ENCODE measurements around the gene USP13. TPM values are rescaled to one million over a fixed set of nuclear protein-coding genes. Genes with fewer than 3 reads are reported as not detected.

Gene USP13
- total RNA-seq, 6 experiments from 2014 or later = 17.1 to 25.0 (median 21.5) TPM

GRCh38 chr3:179701176-179701827, 48.5 kb downstream of the USP13 start:
- no peak for TF ChIP-seq CTCF (IDR thresholded peaks at IDR 0.05)
- H3K4me1 Mint-ChIP-seq (ENCODE audit: low read depth) = peaks cover 9% of the 10 kb centered on the region
- DNase-seq = no peak
- H3K27ac Mint-ChIP-seq = no peak overlapping the region
- H3K36me3 Mint-ChIP-seq (ENCODE audit: low read depth) = peaks cover 15% of the 10 kb centered on the region
- H3K9me3 Mint-ChIP-seq = no peaks in the 10 kb centered on the region
- no peak overlapping the region for H3K4me3 Mint-ChIP-seq
- no peaks in the 10 kb centered on the region for H3K27me3 Mint-ChIP-seq (ENCODE audit: insufficient read depth)

GRCh38 chr3:179702271-179702947, 49.6 kb downstream of the USP13 start:
- no peak overlapping the region for H3K4me3 Mint-ChIP-seq
- no peak for DNase-seq
- peaks cover 15% of the 10 kb centered on the region for H3K4me1 Mint-ChIP-seq (ENCODE audit: low read depth)
- no peaks in the 10 kb centered on the region; the same call in 1 of the 2 replicates for H3K27me3 Mint-ChIP-seq (ENCODE audit: insufficient read depth)
- TF ChIP-seq CTCF (IDR thresholded peaks at IDR 0.05) = no peak
- no peak overlapping the region for H3K27ac Mint-ChIP-seq
- H3K9me3 Mint-ChIP-seq = no peaks in the 10 kb centered on the region
- H3K36me3 Mint-ChIP-seq (ENCODE audit: low read depth) = peaks cover 17% of the 10 kb centered on the region

GRCh38 chr3:179703816-179704215, 51.0 kb downstream of the USP13 start:
- no peak overlapping the region for H3K27ac Mint-ChIP-seq
- TF ChIP-seq CTCF (IDR thresholded peaks at IDR 0.05) = no peak
- no peak overlapping the region for H3K4me3 Mint-ChIP-seq
- no peak for DNase-seq
- H3K4me1 Mint-ChIP-seq (ENCODE audit: low read depth) = peaks cover 8% of the 10 kb centered on the region; the same call in 1 of the 2 replicates
- no peaks in the 10 kb centered on the region; the same call in 1 of the 2 replicates for H3K27me3 Mint-ChIP-seq (ENCODE audit: insufficient read depth)
- peaks cover 22% of the 10 kb centered on the region for H3K36me3 Mint-ChIP-seq (ENCODE audit: low read depth)
- no peaks in the 10 kb centered on the region for H3K9me3 Mint-ChIP-seq

DNA sequence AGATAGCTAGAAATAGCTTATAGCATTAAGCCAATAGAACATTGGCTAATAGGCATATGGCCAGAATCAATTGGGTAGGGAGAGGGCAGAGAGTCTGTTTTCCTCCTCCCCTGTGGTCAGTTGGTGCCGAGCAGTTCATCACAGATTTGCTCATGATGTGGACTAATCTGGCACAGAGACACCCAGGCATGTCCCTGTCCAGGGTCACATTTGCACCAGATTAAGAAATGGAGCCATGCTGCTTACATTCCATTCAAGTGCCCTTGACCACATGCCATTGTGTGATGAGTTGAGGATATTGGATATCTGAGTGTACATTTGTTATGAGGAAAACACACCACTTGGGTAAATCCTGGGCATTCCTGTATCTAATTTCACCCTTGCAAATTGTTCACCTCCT, 53.4 kb downstream of the USP13 start:
- peaks cover 24% of the 10 kb centered on the region for H3K36me3 Mint-ChIP-seq (ENCODE audit: low read depth)
- no peaks in the 10 kb centered on the region for H3K9me3 Mint-ChIP-seq
- H3K27ac Mint-ChIP-seq = no peak overlapping the region
- DNase-seq = peak; percentile 9
- no peak overlapping the region for H3K4me3 Mint-ChIP-seq
- H3K4me1 Mint-ChIP-seq (ENCODE audit: low read depth) = peaks cover 8% of the 10 kb centered on the region; the same call in 1 of the 2 replicates
- no peak for TF ChIP-seq CTCF (IDR thresholded peaks at IDR 0.05)
- H3K27me3 Mint-ChIP-seq (ENCODE audit: insufficient read depth) = no peaks in the 10 kb centered on the region; the same call in 1 of the 2 replicates

DNA sequence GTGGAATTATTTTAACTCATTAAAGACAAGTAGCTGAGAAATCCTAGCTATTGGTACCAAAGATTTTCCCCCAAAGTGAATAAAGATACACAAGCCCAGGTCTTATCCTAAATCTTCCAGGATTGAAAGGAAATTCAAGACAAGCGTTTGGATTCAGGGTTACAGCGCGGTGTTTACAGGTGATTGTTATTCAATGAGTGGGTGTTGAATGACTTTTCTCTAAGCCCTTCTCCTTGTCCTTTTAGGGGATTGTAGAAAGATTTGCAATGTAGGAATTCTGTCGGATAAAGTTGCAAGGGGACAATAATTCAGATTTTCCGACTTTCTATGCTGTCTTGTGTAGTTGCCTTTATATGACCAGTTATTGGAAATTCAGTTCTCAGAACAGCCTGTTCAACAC, 57.2 kb downstream of the USP13 start:
- Mint-ChIP-seq H3K9me3 (no peaks in the 10 kb centered on the region), H3K4me1 (ENCODE audit: low read depth) (peaks cover 43% of the 10 kb centered on the region)

More for the DNA sequence above, 57.2 kb downstream of the USP13 start:
- no peak for DNase-seq
- Mint-ChIP-seq H3K4me3 (no peak overlapping the region), H3K36me3 (ENCODE audit: low read depth) (peaks cover 19% of the 10 kb centered on the region), H3K27me3 (ENCODE audit: insufficient read depth) (no peaks in the 10 kb centered on the region; the same call in none of the 2 replicates), H3K27ac (no peak overlapping the region)
- TF ChIP-seq CTCF (IDR thresholded peaks at IDR 0.05) = no peak
